Measurements from ENCODE around the gene ABHD1.
"Not testable (repeated sequence)": the region's sequence is repeated elsewhere in the genome, so short reads cannot be mapped to it uniquely, and the experiment has no call there.

Gene ABHD1

DNA sequence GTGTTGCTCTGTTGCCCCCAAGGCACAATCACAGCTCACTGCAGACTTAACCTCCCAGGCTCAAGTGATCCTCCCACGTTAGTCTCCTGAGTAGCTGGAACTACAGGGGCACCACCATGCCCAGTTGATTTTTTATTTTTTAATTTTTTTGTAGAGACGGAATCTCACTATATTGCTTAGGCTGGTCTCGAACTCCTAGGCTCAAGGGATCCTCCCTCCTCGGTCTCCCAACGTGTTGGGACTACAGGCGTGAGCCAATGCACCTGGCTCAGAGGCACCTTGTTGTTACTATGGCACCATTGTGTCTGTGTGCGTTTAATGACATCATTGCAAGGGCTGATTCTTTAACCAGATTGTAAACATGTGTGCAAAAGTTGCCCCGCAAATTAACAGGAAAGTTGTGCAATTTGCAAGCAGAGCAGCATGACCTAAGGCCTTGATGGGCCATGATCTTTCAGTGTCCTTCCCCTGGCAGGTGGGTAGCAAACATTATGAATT, 47.8 kb downstream of the ABHD1 start:
- no peak for ATAC-seq
- no peak for TF ChIP-seq SNAI2 (CRISPR knock-in tag; IDR thresholded peaks at IDR 0.05)
- TF ChIP-seq ZNF70 (CRISPR knock-in tag; IDR thresholded peaks at IDR 0.05), result no peak
- TF ChIP-seq ESRRG (CRISPR knock-in tag; IDR thresholded peaks at IDR 0.05), result no peak
- TF ChIP-seq ZNF565 (CRISPR knock-in tag; conservative IDR thresholded peaks at IDR 0.05; ENCODE audit: low read depth), result no peak
- no peak for TF ChIP-seq BACH2 (CRISPR knock-in tag; IDR thresholded peaks at IDR 0.05; ENCODE audit: borderline replicate concordance)
- TF ChIP-seq TCF4 (CRISPR knock-in tag; IDR thresholded peaks at IDR 0.05; ENCODE audit: borderline replicate concordance), result no peak
- TF ChIP-seq GLIS3 (CRISPR knock-in tag; IDR thresholded peaks at IDR 0.05), result no peak
- TF ChIP-seq ZC3H10 (CRISPR knock-in tag; IDR thresholded peaks at IDR 0.05), result no peak
- TF ChIP-seq, protein P1, sequence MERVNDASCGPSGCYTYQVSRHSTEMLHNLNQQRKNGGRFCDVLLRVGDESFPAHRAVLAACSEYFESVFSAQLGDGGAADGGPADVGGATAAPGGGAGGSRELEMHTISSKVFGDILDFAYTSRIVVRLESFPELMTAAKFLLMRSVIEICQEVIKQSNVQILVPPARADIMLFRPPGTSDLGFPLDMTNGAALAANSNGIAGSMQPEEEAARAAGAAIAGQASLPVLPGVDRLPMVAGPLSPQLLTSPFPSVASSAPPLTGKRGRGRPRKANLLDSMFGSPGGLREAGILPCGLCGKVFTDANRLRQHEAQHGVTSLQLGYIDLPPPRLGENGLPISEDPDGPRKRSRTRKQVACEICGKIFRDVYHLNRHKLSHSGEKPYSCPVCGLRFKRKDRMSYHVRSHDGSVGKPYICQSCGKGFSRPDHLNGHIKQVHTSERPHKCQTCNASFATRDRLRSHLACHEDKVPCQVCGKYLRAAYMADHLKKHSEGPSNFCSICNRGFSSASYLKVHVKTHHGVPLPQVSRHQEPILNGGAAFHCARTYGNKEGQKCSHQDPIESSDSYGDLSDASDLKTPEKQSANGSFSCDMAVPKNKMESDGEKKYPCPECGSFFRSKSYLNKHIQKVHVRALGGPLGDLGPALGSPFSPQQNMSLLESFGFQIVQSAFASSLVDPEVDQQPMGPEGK (CRISPR knock-in tag; IDR thresholded peaks at IDR 0.05; ENCODE audit: borderline replicate concordance), result no peak
- TF ChIP-seq PPARA (CRISPR knock-in tag; IDR thresholded peaks at IDR 0.05; ENCODE audit: borderline replicate concordance), result no peak
- no peak for TF ChIP-seq ARNTL (CRISPR knock-in tag; IDR thresholded peaks at IDR 0.05; ENCODE audit: borderline replicate concordance, low read depth)
- TF ChIP-seq ZNF8 (CRISPR knock-in tag; IDR thresholded peaks at IDR 0.05), result no peak
- no peak for TF ChIP-seq TOX (CRISPR knock-in tag; IDR thresholded peaks at IDR 0.05; ENCODE audit: borderline replicate concordance)
- TF ChIP-seq, protein P2, sequence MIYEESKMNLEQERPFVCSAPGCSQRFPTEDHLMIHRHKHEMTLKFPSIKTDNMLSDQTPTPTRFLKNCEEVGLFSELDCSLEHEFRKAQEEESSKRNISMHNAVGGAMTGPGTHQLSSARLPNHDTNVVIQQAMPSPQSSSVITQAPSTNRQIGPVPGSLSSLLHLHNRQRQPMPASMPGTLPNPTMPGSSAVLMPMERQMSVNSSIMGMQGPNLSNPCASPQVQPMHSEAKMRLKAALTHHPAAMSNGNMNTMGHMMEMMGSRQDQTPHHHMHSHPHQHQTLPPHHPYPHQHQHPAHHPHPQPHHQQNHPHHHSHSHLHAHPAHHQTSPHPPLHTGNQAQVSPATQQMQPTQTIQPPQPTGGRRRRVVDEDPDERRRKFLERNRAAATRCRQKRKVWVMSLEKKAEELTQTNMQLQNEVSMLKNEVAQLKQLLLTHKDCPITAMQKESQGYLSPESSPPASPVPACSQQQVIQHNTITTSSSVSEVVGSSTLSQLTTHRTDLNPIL (CRISPR knock-in tag; IDR thresholded peaks at IDR 0.05; ENCODE audit: low read depth), result no peak

DNA sequence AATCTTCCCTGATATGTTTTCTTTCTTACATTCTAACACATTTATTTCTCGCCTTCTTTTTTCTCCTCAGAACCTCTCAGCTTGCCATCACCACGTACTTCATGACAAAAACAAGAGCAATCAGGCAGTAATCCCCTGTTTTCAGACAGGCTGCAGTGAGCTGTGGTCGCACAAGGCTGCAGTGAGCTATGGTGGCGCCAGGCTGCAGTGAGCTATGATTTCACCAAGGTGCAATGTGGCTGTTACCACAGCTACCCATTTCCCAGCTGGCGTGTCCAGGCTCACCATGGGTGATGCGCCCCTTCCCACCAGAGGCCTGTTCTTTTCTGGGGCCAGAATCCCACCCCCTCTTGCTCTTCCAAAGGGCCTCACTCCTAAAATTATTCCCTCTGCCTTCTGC, 51.0 kb downstream of the ABHD1 start:
- ATAC-seq, result peak; percentile 35; the same call in 2 of the 3 replicates
- TF ChIP-seq SNAI2 (CRISPR knock-in tag; IDR thresholded peaks at IDR 0.05), result no peak
- no peak for TF ChIP-seq RARB (CRISPR knock-in tag; IDR thresholded peaks at IDR 0.05)
- no peak for TF ChIP-seq ZNF70 (CRISPR knock-in tag; IDR thresholded peaks at IDR 0.05)
- TF ChIP-seq, protein P2 (CRISPR knock-in tag; IDR thresholded peaks at IDR 0.05; ENCODE audit: low read depth), result no peak
- TF ChIP-seq, protein P3, sequence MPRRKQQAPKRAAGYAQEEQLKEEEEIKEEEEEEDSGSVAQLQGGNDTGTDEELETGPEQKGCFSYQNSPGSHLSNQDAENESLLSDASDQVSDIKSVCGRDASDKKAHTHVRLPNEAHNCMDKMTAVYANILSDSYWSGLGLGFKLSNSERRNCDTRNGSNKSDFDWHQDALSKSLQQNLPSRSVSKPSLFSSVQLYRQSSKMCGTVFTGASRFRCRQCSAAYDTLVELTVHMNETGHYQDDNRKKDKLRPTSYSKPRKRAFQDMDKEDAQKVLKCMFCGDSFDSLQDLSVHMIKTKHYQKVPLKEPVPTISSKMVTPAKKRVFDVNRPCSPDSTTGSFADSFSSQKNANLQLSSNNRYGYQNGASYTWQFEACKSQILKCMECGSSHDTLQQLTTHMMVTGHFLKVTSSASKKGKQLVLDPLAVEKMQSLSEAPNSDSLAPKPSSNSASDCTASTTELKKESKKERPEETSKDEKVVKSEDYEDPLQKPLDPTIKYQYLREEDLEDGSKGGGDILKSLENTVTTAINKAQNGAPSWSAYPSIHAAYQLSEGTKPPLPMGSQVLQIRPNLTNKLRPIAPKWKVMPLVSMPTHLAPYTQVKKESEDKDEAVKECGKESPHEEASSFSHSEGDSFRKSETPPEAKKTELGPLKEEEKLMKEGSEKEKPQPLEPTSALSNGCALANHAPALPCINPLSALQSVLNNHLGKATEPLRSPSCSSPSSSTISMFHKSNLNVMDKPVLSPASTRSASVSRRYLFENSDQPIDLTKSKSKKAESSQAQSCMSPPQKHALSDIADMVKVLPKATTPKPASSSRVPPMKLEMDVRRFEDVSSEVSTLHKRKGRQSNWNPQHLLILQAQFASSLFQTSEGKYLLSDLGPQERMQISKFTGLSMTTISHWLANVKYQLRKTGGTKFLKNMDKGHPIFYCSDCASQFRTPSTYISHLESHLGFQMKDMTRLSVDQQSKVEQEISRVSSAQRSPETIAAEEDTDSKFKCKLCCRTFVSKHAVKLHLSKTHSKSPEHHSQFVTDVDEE (CRISPR knock-in tag; IDR thresholded peaks at IDR 0.05), result no peak
- TF ChIP-seq CSDC2 (CRISPR knock-in tag; IDR thresholded peaks at IDR 0.05), result no peak
- no peak for TF ChIP-seq TCF4 (CRISPR knock-in tag; IDR thresholded peaks at IDR 0.05; ENCODE audit: borderline replicate concordance)
- TF ChIP-seq, protein P4, sequence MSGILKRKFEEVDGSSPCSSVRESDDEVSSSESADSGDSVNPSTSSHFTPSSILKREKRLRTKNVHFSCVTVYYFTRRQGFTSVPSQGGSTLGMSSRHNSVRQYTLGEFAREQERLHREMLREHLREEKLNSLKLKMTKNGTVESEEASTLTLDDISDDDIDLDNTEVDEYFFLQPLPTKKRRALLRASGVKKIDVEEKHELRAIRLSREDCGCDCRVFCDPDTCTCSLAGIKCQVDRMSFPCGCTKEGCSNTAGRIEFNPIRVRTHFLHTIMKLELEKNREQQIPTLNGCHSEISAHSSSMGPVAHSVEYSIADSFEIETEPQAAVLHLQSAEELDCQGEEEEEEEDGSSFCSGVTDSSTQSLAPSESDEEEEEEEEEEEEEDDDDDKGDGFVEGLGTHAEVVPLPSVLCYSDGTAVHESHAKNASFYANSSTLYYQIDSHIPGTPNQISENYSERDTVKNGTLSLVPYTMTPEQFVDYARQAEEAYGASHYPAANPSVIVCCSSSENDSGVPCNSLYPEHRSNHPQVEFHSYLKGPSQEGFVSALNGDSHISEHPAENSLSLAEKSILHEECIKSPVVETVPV (CRISPR knock-in tag; IDR thresholded peaks at IDR 0.05), result no peak
- TF ChIP-seq OSR1 (CRISPR knock-in tag; IDR thresholded peaks at IDR 0.05), result no peak
- no peak for TF ChIP-seq ZNF8 (CRISPR knock-in tag; IDR thresholded peaks at IDR 0.05)

DNA sequence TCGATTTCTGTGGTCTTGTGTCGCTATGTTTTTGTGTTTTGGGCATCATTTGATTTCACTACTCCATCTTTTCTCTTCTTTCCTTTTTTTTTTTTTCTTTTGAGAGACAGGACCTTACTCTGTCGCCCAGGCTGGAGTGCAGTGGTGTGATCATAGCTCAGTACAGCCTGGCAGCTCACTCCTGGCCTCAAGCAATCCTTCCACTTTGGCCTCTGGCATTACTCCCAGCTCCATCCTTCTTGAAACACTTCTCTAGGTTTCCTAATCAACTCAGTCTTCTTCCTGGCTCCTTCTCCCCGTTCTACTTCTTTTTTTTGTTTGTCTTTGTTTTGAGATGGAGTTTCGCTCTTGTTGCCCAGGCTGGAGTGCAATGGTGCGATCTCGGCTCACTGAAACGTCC, 51.7 kb downstream of the ABHD1 start:
- no peak for TF ChIP-seq ZNF8 (CRISPR knock-in tag; IDR thresholded peaks at IDR 0.05)
- TF ChIP-seq, protein P3 (CRISPR knock-in tag; IDR thresholded peaks at IDR 0.05), result no peak
- no peak for TF ChIP-seq RARB (CRISPR knock-in tag; IDR thresholded peaks at IDR 0.05)
- no peak for TF ChIP-seq TOX (CRISPR knock-in tag; IDR thresholded peaks at IDR 0.05; ENCODE audit: borderline replicate concordance)
- no peak for ATAC-seq

DNA sequence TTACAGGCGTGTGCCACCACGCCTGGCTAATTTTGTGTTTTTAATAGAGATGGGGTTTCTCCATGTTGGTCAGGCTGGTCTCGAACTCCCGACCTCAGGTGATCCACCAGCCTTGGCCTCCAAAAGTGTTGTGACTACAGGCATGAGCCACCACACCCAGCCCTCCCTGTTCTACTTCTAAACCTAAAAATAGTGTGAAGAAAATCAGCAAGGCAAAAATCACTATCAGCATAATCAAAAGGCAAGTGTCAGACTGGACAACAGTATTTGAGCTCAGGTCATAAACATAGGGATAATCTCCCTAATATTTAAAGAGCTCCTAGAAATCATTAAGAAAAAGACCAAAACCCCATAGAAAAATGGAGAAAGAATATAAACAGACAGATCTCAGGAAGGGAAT, 52.2 kb downstream of the ABHD1 start:
- not testable (repeated sequence) for ATAC-seq
